HG02981 (cell line): ENCODE results near the gene ARPP21.

Source experiments
- ATAC-seq: cut with Tn5 transposase; IDR thresholded peaks from one replicate; pipeline ENCODE4 v1.9.1; 2021; ENCODE audit warnings: mild to moderate bottlenecking, moderate library complexity; ENCODE audit not compliant: unreplicated experiment

The ARPP21 gene

DNA sequence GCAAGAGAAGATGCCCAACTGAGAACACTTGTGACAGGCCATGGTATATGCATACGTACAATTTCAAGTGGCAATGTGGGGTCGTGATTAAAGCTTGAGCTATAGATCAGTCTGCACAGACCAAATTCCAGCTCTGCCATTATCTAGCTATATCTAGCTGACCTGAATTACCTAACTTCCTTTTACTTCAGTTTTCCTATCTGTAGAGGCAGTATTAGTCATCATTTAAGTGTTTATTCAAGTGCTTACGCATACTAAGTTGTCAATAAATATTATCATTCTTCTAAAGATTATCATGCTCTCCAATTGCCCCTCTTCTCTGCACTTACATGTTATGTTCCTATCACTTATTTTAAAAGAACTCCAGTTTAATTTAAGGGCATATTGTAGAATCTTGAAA lies 87.9 kb downstream of the ARPP21 start:
- no peak for ATAC-seq

DNA sequence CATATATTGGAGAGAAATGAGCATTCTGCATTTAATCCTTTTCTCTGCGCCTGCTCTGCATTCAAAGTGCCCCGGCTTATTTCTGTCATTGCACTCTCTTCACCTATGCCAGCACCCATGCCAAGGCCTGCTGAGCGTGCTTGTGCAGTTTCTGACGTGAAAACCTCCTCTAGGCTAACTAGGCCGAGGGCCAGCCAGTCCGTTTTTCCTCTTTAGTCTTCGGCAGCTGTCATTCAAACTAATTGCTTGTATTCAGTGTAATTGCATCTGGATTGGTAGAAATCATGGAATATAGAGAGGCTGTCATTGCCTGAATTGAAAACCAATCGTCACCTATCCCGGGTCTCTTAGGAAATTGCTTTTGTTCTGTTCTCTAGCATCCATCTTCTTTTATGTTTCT lies 94.0 kb downstream of the ARPP21 start:
- ATAC-seq = no peak

- no peak for ATAC-seq
Observed at GRCh38 chr3:35733864-35734263, 94.5 kb downstream of the ARPP21 start.

- no peak for ATAC-seq
Observed at GRCh38 chr3:35737080-35737479, 97.8 kb downstream of the ARPP21 start.

GRCh38 chr3:35737527-35737926 lies 98.2 kb downstream of the ARPP21 start:
- no peak for ATAC-seq

GRCh38 chr3:35737934-35738706 lies 98.8 kb downstream of the ARPP21 start:
- ATAC-seq = no peak

- no peak for ATAC-seq
Observed at GRCh38 chr3:35739181-35739809, 100.0 kb downstream of the ARPP21 start.

GRCh38 chr3:35739964-35740527 lies 100.7 kb downstream of the ARPP21 start:
- no peak for ATAC-seq

- no peak for ATAC-seq
Observed at GRCh38 chr3:35743218-35743617, 103.9 kb downstream of the ARPP21 start.

GRCh38 chr3:35744419-35744818 lies 105.1 kb downstream of the ARPP21 start:
- ATAC-seq = no peak

DNA sequence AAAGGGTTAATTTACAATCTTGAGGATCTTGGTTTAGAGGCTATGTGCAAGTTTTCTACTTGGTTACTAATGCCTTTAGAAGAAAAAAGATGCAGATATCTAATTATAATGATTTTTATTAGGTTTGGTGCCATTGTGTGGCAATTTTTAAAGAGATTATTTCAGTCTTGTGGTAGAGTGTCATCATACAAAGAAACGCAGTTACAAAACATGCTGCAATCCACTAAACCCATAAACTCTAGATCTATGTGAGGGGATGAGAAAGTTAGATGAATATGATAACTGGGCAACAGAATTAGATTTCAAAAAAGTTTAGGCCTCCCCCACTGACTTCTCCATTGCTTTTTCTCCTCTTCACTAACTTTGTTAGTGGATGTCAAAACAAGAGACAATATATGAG lies 106.0 kb downstream of the ARPP21 start:
- ATAC-seq = no peak

GRCh38 chr3:35745802-35746484 lies 106.6 kb downstream of the ARPP21 start:
- ATAC-seq = no peak

DNA sequence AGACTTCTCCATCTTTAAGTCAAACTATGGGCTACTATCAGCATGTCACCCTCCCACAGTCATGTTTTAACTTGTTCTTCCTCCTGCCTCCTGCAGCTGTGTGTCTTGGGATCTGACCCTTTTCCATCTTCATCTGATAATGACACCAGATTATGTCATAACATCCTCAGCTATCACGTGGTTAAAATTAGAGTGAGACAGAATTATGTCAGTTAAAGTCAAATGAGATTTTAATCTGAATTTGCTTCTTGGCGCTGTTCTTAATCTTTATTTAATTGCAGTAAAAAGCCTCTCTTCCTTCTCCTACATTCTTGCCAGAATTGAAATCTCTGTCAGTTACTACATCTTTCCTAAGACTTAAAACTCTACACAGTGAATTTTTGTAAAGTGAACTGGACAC lies 107.2 kb downstream of the ARPP21 start:
- ATAC-seq = no peak

GRCh38 chr3:35748144-35748543 lies 108.8 kb downstream of the ARPP21 start:
- no peak for ATAC-seq

- no peak for ATAC-seq
Observed at GRCh38 chr3:35751207-35751606, 111.9 kb downstream of the ARPP21 start.

DNA sequence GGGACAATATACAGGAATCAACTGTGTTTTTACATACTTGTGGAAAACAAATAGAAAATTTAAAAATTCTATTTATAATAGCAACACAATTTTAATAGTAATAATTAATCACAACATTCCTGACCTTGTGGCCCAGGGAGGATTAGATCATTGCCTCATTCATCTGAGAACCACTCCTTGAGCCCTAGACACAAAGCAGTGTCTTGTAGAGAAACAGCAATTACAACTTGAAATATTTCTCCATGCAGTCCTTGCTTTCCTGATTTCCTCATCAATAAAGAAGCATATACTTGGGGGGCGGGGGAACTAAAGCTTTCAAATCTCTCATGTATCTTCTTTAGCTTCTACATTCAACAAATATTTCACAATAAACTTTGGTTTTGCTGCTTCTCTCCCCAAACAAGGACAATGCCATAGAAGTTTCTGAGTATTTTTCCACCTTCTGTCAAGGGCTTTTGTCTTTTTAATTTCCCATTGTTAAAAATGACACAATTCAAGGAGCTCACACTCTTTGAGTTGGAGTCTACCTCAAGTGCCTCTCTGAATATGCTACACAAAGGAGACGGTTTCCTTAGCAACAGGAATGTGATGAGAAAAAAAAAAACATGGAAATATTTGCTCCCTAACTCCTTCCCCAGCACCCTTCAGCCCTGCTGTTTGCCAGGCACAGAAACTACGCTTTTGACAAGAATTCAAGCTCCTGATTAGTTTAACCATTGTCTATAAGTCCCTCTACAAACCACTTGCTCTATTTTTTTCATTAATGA lies 118.8 kb downstream of the ARPP21 start:
- ATAC-seq = no peak

DNA sequence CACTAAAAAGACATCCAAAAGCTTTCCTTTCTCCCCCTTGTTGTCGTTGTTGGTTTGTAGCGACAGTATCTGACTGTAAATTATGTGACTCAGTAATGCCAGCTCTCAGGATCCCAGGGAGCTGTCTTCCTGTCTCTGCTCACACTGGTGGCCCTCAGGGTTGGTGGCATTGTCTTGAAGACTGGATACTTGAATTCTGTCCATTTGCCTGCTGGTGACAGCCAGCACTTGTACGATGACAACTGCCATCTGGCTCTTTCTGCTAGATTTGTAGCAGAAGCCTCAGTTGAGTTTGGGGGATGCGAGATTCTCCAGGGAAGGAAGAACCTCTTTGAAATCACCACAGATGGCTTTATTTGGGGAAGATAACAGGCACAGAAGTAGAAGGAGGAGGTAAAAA lies 120.8 kb downstream of the ARPP21 start:
- ATAC-seq = no peak

DNA sequence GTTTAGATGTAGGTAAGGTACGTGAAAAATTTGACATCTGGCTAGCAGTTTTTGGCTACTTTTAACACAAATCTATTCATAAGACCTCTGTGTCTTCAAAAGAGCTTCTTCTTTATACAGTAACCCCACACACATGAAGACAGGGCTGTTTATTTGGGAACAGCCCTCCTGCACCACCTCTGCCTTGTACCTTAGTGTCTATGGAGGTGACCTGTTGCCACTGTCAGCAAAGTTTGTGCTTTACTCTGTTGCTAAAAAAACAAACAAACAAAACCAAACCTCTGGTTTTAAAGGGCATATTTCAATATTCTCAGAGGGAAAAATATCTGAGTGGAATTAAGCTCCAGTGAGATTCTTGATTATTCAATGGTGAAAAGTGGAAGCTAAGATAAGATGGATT lies 122.0 kb downstream of the ARPP21 start:
- ATAC-seq = no peak

DNA sequence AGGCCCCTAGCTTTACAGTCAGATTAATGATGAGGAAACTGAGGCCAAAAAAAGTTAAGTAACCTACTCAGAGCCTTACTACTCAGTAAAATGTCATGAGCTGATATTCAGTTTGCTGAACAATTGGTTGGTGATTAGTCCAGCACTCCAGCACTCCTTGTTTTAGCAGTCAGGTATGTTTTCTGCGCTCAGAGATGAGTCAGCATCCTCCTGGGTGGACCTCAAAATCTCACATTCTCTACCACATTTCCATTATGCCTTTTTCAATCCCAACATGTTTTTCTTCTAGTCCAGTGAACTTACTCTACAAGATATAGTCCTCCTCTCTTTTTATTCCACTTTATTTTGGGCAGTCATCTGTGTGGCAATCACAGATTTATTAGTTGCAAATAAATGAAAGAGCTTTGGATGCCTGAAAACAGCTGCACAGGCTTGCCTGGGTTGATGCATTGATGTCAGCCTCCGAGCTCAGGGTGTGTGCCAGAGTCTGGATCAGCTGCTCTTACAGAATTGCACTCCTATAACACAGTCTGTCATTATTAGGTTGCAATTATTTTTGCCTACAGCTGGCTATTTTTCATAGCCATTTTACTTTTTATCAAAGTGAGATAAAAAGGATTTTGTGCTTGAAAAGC lies 133.2 kb downstream of the ARPP21 start:
- no peak for ATAC-seq

GRCh38 chr3:35773417-35773816 lies 134.1 kb downstream of the ARPP21 start:
- ATAC-seq = no peak

GRCh38 chr3:35776346-35776745 lies 137.0 kb downstream of the ARPP21 start:
- ATAC-seq = no peak
